GM08714 (cell line): Measurements from ENCODE around the gene RNF215.
"Not testable (repeated sequence)": the region's sequence is repeated elsewhere in the genome, so short reads cannot be mapped to it uniquely, and the experiment has no call there.

Source experiments
- H3K4me3 ChIP-seq: fragments of 200-500 bp; sonication (Bioruptor generic); 2 replicates; pipeline ENCODE4 v1.5.1; 2014; ENCODE audit warnings: mild to moderate bottlenecking, low read length, inconsistent platforms
- ZNF274 ChIP-seq: IDR thresholded peaks from 2 replicates; pipeline ENCODE4 v1.6.1; 2012; ENCODE audit warnings: mild to moderate bottlenecking, low read depth, low read length

Gene RNF215

DNA sequence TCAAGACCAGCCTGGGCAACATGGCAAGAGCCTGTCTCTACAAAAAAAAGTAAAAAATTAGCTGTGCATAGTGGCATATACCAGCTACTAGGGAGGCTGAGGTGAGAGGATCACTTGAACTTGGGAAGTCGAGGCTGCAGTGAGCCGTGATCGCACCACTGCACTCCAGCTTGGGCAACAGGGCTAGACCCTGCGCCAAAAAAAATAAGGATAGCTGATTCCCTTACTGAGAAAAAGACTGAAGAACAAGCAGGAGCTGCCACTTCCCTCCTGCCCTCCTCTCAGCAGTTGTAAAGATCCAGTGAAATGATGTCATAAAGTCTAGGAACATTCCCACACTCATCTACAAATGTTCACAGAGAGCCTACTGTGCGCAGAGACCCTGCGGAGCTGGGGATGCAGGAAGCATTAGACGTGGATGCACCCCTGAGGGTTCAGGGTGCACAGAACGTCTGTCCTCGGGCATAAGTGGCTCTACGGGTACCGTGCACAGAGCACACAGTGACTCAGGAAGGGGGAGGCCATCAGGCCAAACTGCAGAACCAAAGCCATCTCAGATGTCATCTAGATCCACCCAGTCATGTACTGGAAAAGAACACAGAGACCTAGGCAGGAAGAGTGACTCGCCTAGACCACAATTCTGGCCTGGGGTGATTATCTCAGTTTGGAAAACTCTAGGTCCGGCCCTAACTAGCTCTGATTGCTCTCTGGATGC is 21.3 kb upstream of the RNF215 start:
- no peak overlapping the region for H3K4me3 ChIP-seq
- no peak for TF ChIP-seq ZNF274

GRCh38 chr22:30406400-30406799 is 19.2 kb upstream of the RNF215 start:
- TF ChIP-seq ZNF274 = no peak
- no peak overlapping the region for H3K4me3 ChIP-seq

GRCh38 chr22:30405731-30406130 is 18.5 kb upstream of the RNF215 start:
- H3K4me3 ChIP-seq = no peak overlapping the region
- TF ChIP-seq ZNF274 = no peak

- H3K4me3 ChIP-seq = no peak overlapping the region
- TF ChIP-seq ZNF274 = no peak
Measured at GRCh38 chr22:30404307-30404706, 17.1 kb upstream of the RNF215 start.

GRCh38 chr22:30402766-30403104 is 15.5 kb upstream of the RNF215 start:
- H3K4me3 ChIP-seq = not testable (repeated sequence)

DNA sequence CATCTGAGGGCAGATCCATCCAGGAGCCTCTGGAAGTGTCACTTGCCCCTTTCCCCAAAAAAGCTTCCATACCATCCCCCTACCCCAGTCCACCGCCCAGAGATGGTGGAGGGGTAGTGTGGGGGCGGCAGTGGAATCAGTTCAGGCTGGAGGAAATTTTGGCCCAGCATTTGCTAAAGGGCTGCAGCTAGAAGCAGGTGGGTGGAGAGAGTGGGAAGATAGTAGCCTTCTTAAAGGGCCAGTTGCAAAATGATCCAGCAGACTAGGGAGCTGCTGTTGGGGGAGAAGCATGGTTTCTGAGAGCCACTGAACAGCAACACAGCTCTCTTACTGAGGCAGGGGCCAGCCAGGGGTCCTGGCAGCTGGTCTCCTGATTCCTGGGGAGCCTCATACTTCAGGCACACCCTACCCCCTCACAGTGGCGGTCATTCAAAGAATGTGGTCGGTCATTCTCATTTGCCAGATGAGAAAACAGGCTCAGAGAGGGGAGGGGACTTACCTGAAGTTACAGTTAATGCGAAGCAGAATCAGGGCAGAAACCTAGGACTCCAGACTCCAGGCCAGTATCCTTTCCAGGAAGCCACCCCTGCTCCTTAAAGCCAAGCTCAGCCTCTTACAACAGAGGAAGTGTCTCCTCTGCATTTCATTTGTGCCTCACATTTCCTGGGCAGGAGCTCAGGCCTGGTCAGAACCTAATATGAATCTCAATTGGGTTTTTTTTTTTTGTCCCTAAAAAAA is 15.0 kb upstream of the RNF215 start:
- no peak overlapping the region for H3K4me3 ChIP-seq
- no peak for TF ChIP-seq ZNF274

- H3K4me3 ChIP-seq = not testable (repeated sequence)
Measured at GRCh38 chr22:30401024-30401423, 13.8 kb upstream of the RNF215 start.

GRCh38 chr22:30400159-30400558 is 12.9 kb upstream of the RNF215 start:
- H3K4me3 ChIP-seq = no peak overlapping the region
- no peak for TF ChIP-seq ZNF274

GRCh38 chr22:30399718-30400117 is 12.5 kb upstream of the RNF215 start:
- no peak for TF ChIP-seq ZNF274
- H3K4me3 ChIP-seq = no peak overlapping the region

GRCh38 chr22:30398685-30399680 is 11.8 kb upstream of the RNF215 start:
- TF ChIP-seq ZNF274 = no peak
- no peak overlapping the region for H3K4me3 ChIP-seq

DNA sequence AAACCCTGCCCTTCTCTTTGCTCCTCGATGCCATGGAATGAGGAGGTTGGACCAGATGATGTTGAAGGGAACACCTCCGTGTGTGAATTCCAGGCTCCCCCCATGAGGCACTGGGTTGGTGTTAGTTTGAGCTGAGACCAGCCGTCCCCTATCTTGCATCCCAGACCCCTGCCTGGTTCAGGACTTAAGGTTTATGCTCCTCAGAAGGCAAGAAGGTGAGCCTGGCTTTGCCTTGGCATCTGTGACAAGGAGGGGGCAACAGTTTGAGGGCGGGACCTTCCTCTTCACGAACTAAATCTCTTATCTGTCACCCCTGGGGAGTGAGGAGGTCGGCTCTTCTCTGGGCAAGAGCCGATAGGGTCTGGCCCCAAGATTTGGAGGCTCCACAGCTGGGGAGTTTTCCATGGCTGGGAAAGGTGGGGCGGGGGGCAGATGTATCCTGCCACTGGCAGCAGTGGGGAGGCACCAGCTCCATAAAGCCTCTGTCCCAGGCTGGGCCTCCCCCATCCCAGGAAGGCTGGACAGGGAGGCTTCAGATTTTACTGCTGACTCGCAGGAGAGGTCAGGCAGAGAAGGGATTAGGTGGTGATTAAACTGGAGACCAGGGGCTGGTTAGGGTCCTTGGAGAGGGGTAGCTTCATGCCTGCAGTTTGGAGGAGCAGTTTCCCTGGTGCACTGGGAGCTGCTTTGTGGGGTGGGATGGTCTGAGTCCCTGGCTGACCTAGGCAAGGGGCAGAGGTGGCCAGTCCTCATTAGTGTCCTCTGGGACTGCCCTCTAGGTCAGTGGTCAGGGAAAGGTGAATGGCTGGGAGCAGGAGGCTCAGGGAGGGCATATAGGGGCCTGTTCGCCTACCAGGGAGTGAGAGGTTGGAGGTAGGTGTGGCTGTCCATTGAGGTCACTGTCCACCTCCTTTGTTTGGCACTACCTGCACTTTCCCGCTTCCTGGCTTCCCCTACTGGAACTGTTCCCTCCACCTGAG is 10.7 kb upstream of the RNF215 start:
- TF ChIP-seq ZNF274 = no peak
- H3K4me3 ChIP-seq = no peak overlapping the region

DNA sequence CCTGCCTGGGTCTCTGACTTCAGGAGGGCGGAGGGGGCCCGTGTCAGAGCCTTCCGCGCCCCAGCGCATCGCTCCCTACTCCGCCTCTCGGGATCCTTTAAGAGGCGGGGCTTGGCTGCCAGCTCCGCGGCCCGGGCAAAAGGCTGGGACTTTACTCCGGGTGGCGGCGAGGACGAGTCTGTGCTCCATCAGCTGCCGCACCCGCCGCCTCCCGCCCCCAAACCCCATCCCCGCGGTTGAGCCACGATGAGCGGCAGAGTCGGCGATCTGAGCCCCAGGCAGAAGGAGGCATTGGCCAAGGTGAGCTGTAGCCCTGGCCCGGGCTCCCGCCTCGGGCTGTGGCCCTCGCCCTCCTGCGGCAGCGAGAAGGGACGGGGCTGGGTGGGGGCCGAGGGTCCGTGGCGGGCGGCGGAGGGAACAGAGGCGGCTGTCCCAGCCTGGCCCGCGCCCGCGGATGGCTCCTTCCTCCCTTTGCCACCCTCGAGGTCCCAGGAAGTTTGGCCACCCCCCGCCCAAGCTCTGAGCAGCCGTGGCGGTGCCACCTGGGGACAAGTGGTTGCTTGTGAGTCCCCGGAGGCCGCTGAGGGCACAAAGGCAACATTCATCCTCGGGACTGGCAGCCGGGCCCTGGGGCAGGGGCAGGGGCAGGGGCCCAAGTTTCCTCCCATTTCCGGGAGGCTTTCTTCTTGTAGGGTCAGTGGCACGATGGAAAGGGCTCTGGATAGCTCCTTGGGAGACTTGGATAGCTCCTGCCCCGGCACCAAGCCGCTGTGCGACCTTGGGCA is 9.9 kb upstream of the RNF215 start, which contains the start of gene SEC14L2:
Gene SEC14L2, plus strand, starts transcription at position 148 of the 785 bp plus-strand sequence. Its CDS starts 99 bp downstream, at position 247.
- TF ChIP-seq ZNF274 = no peak
- peak within 1 kb of the TSS; percentile 27; the same call in 1 of the 2 replicates for H3K4me3 ChIP-seq

- no peak for TF ChIP-seq ZNF274
Measured at GRCh38 chr22:30393885-30394284, 6.7 kb upstream of the RNF215 start.

DNA sequence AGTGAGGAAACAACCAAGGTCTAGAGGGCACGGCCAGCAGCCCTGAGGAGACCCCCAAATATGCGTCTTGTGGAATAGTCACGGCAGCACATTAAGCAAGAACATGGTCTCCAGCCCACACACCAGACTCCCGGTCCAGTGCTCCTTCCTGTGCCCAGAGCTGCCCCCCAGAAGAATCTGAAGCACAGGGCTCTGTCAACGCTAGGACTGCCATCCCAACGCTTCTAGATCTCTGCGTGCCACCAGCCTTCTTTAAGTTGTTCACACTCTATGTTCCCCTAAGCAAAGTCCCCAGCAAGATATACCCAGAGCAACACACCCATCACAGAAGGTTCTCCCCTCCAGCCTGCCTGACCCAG is 6.1 kb upstream of the RNF215 start:
- no peak overlapping the region for H3K4me3 ChIP-seq
- TF ChIP-seq ZNF274 = no peak

More at GRCh38 chr22:30393885-30394284, 6.7 kb upstream of the RNF215 start:
- H3K4me3 ChIP-seq = no peak overlapping the region
